GM21529 (cell line): ENCODE results near the gene SDHAF1.
"Not testable (repeated sequence)": the region's sequence is repeated elsewhere in the genome, so short reads cannot be mapped to it uniquely, and the experiment has no call there.

ENCODE experiments used
- ATAC-seq: cut with Tn5 transposase; IDR thresholded peaks from one replicate; pipeline ENCODE4 v1.9.1; 2021; ENCODE audit not compliant: unreplicated experiment

The SDHAF1 gene, protein sequence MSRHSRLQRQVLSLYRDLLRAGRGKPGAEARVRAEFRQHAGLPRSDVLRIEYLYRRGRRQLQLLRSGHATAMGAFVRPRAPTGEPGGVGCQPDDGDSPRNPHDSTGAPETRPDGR

DNA sequence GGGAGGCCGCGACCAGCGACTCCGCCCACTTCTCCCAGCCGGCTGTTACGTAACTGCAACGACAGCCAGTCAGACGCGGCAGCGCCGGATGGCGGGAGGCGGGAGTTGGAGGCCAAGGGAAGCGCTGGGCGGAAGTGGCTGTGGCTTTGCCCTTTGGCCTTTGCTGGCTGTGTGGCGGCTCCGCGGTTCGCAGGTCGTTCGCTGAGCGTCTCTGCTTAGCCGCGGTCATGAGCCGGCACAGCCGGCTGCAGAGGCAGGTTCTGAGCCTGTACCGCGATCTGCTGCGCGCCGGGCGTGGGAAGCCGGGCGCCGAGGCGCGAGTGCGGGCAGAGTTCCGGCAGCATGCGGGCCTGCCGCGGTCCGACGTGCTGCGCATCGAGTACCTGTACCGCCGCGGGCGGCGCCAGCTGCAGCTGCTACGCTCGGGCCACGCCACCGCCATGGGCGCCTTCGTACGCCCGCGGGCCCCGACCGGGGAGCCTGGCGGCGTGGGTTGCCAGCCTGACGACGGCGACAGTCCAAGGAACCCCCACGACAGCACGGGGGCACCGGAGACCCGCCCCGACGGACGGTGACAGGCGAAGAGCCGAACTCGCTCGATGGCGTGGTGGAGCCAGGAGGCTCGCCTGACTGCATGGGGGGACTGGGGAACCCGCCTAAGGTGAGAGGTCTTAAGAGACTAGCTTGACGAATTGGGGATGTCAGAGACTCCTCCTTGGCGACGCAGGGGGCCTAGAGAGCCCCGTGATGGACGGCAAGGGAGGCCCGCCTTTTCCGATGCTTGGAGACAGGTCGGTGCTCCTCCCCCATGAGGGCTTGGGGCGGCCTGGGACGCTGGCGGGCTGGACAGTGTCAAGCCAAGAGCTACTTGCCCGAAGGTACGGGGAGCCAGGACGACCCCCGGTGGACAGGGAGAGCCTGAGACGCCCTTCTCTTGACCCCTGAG lies at the start of gene SDHAF1:
TSS of gene SDHAF1 (plus strand) at position 141 of the 946 bp plus-strand sequence. CDS start at position 228, 87 bp downstream.
- ATAC-seq: peak; percentile 87

DNA sequence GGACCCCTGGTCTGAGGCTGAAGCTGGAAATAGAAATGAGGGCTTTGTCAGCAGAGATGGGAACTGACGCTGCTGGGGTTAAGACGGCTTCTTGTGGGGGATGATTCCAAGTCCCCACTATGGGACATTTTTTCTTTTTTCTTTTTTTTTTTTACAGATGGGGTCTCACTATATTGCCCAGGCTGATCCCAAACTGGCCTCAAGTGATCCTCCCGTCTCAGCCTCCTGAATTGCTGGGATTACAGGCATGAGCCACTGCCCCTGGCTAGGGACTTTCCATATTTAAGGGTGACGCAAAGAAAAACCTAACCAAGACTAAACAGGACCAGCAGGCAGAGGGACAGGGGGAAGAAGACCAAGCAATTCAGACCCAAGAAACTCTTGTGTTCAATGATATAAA lies 48.8 kb upstream of the SDHAF1 start:
- ATAC-seq: no peak

DNA sequence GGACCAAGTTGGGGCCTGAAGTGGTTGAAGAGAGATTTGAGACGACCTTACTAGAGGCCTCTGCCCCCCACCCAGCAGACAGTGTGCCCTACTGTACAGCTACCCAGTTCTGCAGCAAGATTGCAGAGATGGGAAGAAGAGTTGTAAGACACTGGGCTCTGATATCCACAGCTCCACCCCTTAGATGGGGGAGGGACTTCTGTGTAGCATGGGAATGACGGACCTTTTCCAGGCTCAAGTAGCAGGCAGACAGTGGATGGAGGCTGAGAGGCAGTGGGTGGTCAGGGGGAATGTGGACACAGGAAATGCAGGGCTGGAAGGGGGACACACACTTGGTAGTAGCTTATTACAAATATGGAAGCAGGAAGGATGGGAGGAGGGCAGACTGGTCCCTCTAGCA lies 45.9 kb upstream of the SDHAF1 start:
- ATAC-seq: no peak

DNA sequence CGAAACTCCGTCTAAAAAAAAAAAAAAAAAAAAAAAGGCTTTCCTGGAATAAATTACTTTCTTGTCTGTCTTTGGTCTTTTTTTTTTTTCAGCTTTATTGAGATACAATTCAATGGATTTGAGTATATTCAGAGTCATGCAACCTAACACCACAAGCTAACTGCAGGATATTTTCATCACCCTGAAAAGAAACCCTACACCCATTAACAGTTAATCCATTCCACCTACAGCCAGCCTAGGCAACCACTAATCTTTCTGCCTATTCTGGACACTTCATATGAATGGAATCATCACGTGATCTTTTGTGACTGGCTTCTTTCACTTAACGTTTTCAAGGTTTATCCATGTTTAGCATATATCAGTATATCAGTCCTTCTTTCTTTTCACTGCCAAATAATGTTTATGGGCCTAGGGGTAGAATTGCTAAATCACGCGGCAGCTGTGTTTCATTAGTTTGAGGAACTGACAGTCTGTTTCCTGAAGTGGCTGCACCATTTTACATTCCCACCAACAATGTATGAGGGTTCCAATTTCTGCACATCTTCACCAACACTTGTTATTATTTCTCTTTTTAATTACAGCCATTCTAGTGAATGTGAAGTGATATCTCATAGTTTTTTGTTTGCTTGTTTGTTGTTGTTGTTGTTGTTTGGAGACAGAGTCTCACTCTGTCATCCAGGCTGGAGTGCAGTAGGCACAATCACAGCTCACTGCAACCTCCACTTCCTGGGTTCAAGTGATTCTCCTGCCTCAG lies 38.9 kb upstream of the SDHAF1 start:
- no peak for ATAC-seq

DNA sequence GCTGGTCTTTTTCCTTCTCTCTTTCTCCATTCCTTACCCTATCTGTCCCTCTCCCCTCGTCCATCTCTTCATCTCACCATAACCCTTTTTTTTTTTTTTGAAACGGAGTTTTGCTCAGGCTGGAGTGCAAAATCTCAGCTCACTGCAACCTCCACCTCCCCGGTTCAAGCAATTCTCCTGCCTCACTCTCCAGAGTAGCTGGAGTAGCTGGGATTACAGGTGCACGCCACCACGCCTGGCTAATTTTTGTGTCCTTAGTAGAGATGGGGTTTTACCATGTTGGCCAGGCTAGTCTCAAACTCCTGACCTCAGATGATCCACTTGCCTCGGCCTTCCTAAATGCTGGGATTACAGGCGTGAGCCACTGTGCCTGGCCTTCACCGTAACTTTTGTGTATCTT lies 37.6 kb upstream of the SDHAF1 start:
- not testable (repeated sequence) for ATAC-seq

DNA sequence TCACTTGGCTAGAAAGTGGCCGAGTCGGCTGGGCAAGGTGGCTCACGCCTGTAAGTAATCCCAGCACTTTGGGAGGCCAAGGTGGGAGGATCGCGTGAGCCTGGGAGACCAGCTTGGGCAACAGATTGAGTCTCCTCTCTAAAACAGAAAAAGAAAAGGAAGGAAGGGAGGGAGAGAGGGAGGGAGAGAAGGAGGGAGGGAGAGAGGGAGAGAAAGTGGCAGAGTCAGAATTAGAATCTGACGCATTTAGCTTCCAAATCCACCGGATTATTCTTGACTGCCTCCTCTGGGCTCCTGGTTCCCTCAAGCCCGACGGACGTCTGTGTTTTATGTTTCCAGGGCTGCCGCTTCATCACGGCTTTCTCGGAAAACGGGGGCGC lies 36.3 kb upstream of the SDHAF1 start:
- no peak for ATAC-seq

DNA sequence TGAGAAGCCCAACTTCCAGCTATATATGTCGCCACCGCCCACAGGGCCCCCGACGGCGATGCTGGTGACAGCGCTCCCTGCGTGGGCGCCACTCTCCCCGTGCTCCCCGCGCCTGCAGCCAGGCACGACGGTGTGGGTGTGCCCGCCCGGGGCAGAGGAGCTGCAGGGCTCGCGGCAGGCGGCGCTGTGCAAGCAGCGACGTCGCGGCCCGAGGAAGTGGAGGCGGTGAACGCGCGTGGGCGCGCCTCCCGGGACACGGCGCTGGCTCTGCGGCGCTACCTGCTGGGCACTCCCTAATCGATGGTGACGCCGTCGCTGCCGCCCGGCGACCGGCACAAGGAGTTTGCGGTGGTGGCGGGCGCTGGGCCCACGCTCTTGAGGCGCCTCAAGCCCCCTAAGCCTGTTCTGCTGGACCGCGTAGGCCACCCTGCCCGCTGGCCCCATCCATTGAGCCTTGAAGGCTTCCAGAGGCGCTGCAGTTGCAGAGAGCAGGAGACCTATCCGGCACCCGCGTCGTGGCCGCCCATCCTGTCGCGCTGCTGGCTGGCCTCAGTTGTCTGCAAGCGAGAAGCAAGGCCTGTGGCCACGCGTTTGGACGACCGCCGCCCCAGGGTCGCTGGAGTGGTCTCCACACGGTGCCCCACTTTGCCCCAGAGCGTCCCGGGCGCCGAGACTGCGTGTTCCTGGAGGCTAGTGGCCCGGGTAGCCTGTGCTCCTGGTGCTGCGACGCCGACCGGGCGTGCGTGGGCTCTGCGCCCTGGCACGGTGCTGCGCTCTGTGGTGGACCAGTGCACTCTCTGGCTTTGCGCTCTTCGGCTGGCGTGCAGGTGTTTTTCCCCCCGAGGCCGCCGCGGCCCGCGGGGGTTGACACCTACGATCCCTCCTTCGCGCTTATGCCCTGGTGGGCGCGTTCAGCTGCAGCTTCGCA lies 35.7 kb upstream of the SDHAF1 start:
- no peak for ATAC-seq

DNA sequence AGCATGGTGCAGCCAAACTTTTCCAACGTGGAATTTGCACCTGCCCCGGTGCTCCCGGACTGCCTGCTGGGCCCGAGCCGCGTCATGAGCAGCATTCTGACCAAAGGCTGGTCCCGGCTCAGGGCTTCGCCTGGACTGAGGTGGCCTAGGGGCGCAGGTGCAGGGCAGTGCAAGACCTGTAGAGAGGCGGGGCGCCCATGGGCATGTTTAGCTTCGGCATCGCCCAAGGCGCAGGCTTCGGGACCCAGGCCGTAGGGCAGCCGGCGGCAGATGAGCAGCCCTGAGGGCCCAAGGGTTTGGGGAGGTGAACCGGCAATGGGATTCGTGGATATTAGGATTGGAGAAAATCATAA lies 35.0 kb upstream of the SDHAF1 start:
- no peak for ATAC-seq

DNA sequence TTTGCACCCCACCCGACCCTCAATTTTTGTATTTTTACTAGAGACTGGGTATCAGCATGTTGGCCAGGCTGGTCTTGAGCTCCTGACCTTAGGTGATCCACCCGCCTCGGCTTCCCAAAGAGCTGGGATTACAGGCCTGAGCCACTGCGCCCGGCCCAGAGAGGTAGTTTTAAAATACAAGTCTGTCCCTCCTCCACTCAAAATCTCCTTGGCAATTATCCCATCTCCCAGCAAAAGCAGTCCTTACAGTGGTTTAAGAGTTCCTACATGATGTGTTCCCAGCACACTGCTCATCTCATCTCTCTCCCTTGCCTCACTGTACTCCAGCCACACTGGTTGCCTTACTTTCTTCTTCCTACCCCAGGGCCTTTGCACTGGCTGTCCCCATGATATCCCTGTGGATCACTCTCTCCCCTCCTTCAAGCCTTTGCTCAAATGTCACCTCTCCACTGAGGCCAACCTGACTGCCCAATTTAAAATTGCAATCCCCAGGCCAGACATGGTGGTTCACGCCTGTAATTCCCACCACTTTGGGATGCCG lies 34.5 kb upstream of the SDHAF1 start:
- ATAC-seq: no peak

DNA sequence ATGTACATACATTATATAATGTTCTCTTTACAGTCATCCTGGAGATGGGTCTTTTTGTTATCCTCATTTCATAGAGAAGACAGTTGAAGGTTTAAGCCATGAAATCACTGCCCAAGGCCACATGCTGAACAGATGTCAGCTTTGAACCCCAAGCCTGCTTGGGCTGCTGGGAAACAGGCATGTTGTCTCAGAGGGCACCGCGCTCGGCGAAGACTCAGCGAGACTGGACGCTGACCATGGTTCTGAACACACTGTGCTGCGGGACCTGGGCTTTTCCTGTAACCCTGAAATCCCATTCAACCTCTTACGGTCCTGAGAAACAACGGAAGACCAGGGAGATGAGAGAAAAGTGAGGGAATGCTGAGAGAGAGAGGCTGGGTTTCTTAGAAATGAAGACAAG lies 31.5 kb upstream of the SDHAF1 start:
- ATAC-seq: no peak

DNA sequence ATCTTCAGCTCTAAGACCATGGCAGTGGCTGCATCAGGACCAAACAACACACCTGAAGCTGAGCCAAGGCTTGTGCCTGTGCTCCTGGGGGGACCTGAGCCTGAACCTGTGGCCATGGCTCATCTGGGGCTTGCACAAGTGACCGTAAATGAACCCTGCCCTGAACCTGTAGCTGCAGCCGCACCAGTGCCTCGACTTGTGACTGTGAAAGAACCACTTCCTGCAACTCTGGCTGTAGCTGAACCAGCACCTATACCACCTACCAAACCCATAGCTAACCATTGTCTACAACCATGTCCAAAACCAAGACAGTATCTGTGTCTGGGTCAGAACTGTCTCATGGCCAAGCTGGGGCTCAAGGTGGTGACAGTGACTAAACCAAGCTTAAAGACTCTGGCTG lies 28.2 kb upstream of the SDHAF1 start:
- ATAC-seq: no peak

DNA sequence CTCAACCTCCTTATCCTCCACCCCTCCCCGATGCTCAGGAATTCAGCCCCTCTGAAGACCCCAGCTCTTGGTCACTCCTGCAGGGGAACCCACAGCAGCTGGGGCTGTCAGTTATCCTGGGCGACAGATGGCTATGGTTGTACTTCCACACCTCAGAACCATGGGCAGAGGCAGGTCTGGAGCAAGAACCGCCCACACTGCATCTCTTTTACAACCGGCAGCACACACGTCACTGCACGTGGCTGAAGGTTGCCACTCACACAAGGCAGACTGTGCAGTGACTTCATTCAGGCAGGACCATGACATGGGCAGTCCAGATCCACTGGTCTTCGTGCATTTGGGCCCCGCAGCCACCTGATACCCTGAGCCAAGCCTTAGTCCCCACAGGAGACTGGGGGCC lies 21.5 kb upstream of the SDHAF1 start:
- no peak for ATAC-seq

DNA sequence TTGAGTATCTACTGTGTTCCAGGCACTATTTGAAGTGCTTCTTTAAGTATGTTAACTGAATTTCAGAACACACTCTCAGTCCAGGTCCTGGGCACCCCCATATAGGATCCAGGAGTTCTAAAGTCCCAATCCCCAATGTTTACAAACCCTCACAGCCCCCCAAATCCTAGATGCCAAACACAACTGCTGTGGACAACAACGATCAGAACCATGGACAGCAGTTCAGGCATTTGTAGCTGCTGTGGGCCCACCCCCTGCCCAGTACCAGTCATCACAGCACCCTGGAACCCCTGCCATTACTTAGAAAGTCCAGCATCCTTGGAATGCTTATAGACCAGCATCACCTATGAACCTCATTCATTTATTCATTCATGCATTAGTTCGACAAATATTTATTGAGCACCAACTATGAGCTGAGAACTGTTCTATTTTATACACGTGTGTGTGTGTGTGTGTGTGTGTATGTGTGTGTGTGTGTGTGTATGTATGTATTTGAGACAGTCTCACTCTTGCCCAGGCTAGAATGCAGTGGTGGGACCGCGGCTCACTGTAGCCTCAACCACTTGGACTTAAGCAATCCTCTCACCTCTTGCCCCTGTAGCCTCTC lies 19.3 kb upstream of the SDHAF1 start:
- ATAC-seq: no peak

DNA sequence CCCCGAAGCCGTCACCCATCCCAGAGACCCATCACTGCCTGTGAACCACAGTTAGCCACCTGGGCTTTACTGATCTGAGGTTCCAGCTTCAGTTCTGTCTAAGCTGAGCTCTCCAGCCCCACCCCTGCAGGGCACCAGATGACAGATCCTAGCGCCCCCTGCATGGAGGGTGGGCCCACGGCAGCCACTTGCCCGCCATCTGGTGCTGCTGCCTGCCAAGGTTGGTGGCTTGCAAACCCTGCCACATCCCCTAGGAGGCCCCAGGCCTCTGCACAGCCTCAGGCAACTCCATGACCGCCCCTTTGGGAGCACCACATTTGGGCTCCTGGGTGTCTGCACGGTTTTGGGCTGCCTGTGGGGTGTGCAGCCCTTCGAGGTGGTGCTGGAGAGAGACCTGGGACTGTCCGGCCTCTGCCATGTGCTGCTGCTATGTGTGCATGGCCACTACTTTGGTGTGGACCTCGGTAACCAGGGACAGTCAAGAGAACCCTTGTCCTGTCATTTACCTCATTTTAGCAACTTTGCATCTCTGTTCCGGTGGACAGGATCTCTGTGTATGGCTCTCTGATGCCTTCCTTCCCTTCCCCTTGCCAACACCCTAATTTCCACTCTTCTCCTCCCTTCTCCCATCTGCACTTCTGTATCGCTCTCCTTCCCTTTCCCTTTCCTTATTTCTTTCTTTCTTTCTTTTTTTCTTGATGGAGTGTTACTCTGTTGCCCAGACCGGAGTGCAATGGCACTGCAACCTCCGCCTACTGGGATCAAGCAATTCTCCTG lies 17.4 kb upstream of the SDHAF1 start:
- no peak for ATAC-seq

DNA sequence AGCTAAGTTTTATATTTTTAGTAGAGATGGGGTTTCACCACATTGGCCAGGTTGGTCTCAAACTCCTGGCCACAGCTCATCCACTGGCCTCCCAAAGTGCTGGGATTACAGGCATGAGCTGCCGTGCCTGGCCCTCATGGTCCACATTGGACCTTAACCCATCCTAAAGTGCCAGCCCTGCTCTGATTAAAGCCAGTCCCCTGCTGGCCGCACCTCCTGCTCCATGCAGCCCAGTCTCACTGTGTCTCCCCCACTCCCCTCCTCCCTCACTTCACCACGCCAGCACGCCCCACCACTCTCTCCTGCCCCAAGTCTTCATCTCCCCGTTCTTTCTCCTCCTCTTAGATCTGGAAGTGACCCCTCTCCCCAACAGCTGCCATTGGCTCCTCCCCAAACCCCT lies 16.7 kb upstream of the SDHAF1 start:
- ATAC-seq: no peak

DNA sequence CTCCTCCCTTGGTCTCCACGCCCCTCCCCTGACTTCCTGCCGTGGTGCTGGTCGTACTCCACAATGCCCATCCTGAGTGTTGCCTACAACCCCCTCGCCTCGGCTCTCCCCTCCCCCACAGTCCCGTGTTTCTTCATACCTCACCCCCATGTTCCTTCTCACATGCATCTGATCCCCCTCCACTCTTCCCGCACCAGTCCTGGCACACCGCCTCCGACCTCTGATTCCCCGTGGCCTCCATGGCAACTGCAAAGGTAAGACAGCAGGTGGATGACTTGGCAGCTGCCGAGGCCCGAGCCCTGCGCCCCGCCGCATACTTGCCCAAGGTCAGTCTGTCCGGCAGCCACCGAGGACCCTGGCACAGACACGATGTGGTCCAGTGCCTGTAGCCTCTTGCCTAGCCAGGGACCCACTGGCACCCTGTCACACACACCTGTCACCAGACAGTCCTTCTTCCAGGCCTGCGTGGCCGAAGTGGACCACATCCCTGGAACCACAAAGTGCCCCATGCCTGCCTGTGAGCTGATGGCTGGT lies 16.1 kb upstream of the SDHAF1 start:
- no peak for ATAC-seq

DNA sequence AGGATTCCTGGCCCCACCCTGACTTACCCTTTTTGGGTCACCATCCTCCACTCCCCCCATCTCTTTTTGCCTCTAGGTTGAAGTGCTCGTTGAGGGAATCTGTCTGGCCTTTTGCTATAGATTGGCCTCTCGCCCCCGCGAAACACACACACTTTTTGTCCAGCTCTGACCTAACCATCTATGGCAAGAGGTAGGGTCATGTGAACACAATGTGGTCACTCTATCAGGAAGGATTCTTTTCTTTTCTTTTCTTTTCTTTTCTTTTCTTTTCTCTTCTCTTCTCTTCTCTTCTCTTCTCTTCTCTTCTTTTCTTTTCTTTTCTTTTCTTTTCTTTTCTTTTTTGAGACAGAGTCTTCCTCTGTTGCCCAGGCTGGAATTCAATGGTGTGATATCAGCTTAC lies 14.0 kb upstream of the SDHAF1 start:
- ATAC-seq: not testable (repeated sequence)

DNA sequence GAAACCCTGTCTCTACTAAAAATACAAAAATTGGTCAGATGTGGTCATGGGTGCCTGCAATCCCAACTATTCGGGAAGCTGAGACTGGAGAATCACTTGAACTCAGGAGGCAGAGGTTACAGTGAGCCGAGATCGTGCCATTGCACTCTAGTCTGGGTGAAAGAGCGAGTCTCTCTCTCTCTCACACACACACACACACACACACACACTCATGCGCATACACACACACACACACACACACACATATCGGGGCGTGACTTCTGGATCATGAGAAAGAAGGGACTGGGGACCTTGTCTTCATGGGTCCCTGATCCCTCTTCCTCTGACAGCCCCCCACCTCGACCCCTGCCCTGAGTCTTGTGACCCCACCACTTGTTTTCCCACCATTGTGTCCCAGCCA lies 11.8 kb upstream of the SDHAF1 start:
- no peak for ATAC-seq

DNA sequence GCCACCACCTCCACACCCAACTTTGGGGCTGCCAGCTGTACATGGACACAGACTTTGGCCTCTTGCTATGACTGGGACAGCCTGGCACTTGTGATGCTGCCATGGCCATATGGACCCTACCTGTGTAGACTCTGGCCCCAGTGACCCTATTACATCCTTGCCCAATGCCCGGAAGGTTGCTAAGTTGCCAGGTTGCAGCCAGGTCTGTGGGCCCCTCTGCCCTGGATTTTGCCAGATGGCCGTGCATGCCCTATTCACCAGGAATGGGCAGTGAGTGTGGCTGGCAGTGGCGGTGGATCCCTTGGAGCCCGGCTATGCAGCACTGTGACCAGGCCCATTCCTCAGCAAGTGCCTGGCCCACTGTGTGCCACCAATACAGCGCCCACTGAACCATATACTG lies 8.9 kb upstream of the SDHAF1 start:
- ATAC-seq: no peak
